Measurements from ENCODE around the gene TTYH2. TPM values are rescaled to one million over a fixed set of nuclear protein-coding genes. Genes with fewer than 3 reads are reported as not detected.

The TTYH2 gene
- total RNA-seq, 1 experiment from 2014 or later = 0.96 TPM

DNA sequence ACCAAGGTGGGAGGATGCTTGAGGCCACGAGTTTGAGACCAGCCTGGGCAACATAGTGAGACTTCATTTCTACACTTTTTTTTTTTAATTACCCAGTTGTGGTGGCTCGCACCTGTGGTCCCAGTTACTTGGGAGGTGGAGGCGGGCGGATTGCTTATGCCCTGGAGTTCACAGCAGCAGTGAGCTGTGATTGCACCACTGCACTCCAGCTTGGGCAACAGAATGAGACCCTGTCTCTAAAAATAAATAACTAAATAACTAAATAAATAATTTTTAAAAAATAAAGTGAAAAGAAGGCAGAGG is 70.0 kb downstream of the TTYH2 start:
- DNase-seq (ENCODE audit: low read depth) = no peak

DNA sequence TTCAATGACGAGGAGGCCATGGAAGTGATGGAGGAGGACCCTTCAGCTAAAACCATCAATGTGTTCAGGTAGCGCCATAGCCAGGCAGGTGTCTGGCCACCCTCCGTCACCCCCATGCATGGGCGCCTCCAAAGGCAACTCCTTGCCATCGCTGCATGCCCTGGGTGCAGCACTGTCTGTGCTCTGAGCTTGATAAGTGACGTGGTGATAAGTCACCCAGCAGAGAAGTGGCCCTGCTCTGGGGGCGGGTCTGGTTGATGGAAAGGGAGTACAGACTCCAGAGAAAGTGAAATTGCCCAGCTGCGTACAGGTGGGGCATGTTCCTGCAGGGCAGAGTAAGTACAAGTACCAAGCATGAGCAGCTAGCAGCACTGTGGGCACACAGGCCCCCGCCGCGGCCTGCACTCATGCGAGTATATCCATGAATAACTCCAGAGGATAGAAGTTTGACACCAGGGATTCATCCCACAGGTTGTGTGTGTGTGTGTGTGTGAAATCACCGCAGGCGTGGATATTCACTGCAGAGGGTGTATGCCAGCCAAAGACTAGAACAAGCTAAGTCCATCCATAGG is 73.7 kb downstream of the TTYH2 start:
- no peak for DNase-seq (ENCODE audit: low read depth)

DNA sequence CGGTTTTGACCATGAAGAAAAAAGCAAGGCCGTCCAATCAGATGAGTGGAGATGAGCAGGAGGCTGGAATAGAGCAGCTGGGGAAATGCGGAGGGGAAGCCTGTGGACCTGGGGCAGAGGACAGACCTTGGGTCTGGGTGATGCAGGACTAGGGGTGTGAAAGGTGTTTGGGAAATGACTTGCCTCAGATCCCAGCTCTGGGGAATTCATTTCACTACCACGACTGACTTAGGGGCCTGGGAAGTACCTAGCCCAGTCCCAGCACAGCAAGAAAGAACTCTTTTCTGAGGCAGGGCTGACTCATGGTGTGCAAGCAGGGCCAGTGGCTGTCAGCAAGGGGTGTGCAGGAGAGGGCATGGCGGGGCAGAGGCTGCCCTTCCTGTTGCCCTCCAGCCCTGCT is 75.4 kb downstream of the TTYH2 start:
- no peak for DNase-seq (ENCODE audit: low read depth)

DNA sequence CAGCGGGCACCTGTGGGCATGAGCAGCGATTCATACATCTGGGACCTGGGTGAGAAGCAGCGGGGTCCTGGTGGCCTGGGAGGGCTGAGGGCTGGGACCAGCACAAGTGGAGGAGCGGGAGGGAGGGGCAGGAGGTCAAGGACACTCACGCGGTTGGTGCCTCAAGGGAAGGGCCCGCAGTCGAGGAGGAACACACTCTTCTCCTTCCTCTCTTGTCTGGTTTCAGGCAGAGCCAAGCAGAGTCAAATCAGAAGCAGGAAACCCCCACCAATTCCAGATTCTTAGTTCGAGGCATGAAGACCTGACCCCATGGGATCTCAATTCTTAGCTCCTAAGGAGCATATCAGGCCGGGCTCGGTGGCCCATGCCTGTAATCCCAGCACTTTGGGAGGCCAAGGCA is 76.3 kb downstream of the TTYH2 start:
- no peak for DNase-seq (ENCODE audit: low read depth)

DNA sequence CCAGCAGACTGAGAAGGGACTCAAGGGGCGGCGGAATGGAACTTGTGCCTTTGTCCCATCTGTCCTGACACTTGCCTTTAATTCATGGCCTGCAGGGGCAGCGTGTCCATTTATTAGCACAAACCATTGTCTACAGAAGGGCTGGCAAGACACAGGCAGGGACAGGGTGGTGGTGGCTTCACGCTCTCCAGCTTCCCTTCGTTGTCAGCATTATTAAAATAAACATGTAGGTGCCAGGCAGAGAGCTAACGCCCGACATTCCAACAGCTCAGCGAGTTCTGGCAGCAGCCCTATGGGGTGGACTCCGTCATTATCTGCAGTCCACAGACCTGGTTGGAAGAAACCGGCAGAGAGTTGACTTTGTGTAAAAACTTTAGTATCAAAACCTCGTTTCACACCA is 77.0 kb downstream of the TTYH2 start:
- no peak for DNase-seq (ENCODE audit: low read depth)

DNA sequence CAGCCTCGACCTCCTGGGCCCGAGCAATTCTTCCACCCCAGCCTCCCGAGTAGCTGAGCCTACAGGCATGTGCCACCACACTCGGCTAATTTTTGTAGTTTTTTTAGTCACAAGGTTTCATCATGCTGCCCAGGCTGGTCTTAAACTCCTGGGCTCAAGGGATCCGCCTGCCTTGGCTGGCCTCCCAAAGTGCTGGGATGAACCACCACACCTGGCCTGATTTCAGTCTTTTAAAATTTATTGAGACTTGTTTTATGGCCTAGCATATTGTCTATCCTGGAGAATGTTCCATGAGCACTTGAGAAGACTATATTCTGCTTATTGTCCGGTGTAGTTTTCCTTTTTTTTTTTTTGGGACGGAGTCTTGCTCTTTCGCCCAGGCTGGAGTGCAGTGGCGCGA is 79.1 kb downstream of the TTYH2 start:
- no peak for DNase-seq (ENCODE audit: low read depth)

DNA sequence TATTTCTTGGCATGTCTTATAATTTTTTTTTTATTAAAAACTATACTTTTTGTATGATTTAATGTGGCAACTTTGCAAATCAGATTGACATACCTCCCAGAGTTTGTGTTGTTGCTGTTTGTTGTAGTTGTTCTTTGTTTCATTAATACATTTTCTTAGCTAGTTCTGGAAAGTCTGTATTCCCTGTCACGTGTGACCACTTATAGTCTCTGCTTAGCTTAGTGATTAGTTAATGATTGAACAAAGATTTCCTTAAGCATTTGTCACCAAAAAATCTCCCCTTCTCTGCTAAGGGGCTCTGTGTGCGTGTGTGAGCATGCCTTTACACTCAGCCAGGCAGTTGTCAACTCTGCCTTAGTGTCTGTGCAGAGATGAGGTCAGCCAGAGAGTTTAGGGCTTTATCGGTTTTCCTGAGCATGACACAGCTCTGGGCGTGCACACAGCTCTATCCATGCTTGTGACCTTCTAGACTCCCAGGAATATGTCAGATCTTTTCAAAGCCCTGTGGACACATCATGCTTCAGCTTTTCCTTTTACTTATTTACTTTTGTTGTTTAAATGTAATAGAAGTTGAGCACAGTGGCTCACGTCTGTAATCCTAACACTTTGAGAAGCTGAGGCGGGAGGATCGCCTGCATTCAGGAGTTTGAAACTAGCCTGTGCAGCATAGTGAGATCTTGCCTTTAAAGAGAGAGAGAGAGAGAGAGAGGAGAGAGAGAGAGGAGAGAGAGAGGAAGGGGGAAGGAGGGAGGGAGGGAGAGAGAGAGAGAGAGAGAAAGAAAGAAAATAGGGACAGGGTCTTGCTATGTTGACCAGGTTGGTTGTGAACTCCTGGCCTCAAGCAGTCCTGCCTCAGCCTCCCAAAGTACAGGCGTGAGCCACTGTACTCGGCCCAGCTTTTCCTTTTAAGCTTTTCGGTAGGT is 82.5 kb downstream of the TTYH2 start:
- DNase-seq (ENCODE audit: low read depth) = no peak

DNA sequence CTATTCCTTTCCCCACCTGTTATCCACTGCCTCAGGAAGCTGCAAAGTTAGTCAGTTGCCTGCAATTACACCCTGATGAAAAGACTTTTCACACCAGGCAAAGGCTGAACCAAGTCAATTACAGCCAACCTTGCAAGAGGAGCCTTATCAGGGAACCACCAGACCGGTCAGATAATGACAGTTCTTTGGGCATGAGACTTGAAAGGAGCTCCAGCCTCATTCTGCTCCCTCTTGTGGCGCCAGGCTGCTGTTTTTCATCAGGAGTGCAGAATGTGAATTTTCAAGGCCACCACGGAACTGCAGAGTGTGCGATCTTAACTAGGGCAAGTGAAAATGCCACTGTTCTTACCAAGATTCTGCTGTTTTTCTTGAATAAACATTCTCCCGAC is 83.2 kb downstream of the TTYH2 start:
- DNase-seq (ENCODE audit: low read depth) = peak; percentile 52

DNA sequence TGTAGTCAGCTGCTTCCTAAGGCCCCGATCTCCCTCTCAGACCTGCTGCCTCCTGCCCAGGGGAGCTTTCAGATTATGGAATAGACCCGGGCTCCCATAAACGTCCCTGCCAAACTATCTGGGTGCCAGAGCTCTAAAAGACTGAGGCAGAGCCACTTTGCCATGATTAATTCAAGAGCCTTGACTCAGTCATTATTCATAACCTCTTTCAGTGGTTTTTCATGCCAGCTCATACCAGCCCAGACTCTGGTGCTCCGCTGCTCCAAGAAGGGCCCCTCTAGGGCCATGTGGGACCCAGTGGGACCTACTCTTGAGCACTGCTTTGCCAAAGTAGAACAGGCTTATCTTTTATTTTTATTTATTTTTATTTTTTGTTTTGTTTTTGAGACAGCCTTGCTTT is 84.6 kb downstream of the TTYH2 start:
- peak; percentile 46 for DNase-seq (ENCODE audit: low read depth)

DNA sequence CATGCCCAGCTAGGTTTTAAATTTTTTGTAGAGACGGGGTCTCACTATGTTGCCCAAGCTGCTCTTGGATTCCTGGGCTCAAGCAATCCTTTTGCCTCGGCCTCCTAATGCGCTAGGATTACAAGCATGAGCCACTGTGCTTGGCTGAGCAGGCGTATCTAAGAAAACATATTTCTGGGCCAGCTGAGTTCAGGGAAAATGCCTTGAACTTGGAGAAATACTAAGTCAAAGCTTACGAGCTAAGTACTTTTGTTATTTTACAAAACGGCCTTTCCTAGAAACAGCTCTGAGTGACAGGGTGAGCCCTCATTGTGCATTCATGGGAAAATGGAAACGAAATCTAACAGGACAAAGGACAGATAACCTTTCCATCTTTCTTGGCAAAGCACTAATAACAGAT is 85.4 kb downstream of the TTYH2 start:
- DNase-seq (ENCODE audit: low read depth) = no peak

DNA sequence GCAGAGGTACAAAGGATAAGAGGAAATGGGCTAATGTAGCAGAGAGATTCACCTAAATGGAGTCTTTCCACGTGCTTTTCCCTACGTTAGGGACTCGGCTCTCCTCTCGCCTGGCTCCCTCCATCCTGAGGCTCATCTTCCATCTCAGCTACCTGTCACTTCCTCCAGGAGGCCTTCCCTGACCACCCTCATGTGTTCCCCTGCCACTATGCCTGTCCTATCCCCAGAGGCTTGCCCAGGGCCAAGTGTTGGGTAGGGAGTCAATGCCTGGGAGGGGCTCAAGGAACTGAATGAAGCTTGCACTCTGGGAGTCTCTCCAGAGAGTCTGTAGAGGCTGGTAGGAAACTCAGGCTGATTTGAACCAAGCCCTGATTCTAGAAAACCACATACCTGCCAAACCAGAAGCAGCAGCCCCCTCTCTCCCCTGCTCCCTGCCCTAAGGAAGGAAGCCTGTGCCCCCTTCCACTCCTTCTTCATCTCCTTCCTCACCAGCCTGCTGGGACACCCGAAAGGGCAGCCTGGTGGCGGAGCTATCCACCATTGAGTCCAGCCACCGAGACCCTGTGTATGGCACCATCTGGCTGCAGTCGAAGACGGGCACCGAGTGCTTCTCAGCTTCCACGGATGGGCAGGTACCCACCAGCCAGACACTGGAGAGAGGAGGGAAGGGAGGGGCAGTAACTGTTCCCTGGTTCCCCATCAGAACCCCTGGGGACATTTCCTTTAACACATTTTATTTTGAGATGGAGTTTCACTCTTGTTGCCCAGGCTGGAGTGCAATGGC is 86.0 kb downstream of the TTYH2 start:
- no peak for DNase-seq (ENCODE audit: low read depth)

DNA sequence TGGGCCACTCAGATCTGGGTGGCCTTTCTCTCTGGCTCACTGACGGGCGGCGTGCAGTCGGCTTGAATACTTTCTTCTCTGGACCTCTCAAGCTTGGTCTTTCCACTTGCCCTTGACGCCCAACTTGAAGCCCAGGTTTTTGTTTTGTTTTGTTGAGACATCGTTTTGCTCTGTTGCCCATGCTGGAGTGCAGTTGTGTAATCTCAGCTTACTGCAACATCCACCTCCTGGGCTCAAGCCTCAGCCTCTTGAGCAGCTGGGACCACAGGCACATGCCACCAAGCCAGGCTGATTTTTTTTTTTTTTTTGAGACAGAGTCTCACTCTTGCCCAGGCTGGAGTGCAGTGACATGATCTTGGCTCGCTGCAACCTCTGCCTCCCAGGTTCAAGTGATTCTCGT is 89.9 kb downstream of the TTYH2 start:
- no peak for DNase-seq (ENCODE audit: low read depth)

DNA sequence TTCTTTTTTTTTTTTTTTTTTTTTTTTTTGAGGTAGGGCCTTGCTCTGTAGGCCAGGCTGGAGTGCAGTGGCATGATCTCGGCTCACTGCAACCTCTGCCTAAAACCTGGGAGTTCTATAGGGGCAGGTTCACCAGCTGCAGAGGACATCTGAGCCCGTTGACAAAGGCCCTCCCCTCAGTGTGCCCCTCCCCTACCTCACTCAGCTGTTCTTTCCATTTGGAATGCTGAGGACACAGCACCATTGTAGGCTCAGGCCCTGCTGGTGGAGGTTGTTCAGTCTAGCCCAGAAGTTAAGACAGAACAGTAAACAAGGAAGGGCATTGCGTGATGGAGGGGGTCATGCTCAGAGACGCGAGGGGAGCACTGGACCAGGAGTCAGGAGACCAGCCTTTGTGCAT is 90.8 kb downstream of the TTYH2 start:
- no peak for DNase-seq (ENCODE audit: low read depth)

DNA sequence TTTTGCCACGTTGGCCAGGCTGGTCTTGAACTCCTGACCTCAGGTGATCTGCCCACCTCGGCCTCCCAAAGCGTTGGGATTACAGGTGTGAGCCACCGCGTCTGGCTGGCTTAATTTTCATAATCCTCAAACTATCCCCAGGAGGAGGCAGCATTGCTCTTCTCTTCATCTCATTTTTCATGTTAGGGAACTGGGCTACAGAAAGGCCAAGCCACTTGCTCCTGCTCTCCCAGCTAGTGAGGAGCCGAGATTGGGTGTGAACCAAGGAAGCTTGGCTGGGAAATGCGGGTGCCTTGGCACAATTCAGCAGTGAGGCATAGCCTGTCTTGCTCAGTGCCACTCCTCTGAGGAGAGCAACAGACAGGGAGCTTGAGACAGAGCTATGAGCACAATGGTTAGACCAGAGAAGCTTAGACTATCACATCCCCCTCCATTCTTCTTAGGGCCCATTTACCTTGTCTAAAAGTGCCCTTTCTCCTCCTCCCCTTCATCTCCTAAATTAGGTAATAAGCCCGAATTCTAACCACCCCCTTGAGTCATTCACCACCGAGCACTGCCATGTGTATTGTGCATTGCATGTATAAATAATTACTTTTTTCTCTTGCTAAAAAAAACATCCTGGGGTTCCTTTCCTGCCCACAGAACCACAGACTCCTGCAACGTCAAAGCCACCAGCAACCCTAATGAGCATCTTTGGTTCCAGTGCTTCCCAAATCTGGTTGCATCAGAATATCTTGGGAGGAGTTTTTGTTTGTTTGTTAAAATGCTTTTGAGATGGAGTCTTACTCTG is 92.7 kb downstream of the TTYH2 start:
- DNase-seq (ENCODE audit: low read depth) = peak; percentile 10

DNA sequence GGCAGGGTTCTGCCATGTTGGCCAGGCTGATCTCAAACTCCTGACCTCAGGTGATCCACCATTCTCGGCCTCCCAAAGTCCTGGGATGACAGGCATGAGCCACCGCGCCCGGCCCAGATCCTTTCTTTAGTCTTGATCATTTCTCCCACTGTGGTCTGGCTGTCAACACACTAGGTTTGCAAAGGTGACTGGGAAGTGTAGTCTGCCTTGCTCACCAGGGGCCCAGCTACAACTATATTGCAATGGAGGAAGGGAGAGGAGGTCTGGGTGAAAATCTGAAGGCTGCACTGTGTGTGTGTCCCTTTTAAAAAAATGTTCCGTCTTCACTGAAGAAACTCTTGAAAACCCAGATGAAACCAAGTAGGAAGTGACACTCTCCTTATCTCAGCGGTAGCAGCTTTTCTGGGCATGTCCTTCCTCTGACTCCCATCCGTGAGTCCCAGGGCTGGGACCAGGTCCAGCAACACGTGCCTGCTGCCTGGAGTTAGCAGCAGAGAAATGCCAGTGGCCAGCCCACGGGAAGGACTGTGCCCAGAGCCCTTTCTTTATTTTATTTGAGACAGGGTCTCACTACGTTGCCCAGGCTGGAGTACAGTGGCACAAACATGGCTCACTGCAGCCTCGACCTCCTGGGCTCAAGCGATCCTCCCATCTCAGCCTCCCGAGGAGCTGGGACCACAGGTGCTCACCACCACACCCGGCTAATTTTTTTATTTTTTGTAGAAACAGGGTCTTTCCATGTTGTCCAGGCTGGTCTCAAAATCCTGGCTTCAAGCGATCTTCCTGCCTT is 94.8 kb downstream of the TTYH2 start:
- peak; percentile 28 for DNase-seq (ENCODE audit: low read depth)

DNA sequence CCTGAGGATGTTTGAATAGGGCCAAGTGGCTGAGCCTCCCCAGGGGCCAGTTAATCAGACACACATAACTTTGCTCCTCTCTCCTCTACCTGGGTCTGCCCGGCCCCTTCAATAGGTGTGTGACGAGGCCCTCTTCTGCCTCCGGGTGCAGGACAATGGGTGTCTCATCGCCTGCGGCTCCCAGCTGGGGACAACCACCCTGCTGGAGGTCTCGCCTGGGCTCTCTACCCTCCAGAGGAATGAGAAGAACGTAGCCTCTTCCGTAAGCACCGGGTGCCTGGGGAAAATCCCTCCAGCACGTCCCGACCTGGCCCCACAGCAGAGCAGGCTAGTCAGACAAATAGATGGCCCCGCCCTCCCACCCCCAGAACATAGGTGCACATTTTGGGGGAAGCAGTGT is 96.5 kb downstream of the TTYH2 start:
- no peak for DNase-seq (ENCODE audit: low read depth)

Other genes with a start within 250 kb of the TTYH2 start
- 642 and 1,240 TPM in 2 replicates for gene RPL38, start 9.9 kb upstream of the TTYH2 start, total RNA-seq (2014; rRNA removed; shearing (Covaris generic))
- gene DNAI2, start 60.7 kb downstream of the TTYH2 start, total RNA-seq (2014; rRNA removed; shearing (Covaris generic)) = not detected in 2 replicates
- gene KIF19, start 112.7 kb downstream of the TTYH2 start, total RNA-seq (2014; rRNA removed; shearing (Covaris generic)) = not detected in 2 replicates
- gene BTBD17, start 148.3 kb downstream of the TTYH2 start, total RNA-seq (2014; rRNA removed; shearing (Covaris generic)) = not detected in 2 replicates
- gene GPR142, start 153.9 kb downstream of the TTYH2 start, total RNA-seq (2014; rRNA removed; shearing (Covaris generic)) = not detected in 2 replicates
- 133 and 154 TPM in 2 replicates for gene GPRC5C, start 218.5 kb downstream of the TTYH2 start, total RNA-seq (2014; rRNA removed; shearing (Covaris generic))